K562 (cell line): Measurements from ENCODE around the gene VRK3. TPM values are rescaled to one million over a fixed set of nuclear protein-coding genes. Genes with fewer than 3 reads are reported as not detected.

Experiments
- BMI1 ChIP-seq: fragments of 150-350 bp; IDR thresholded peaks from 2 replicates; pipeline ENCODE4 v1.6.1; 2014; ENCODE audit warnings: low read length
- CCAR2 ChIP-seq: fragments of 200-400 bp; formaldehyde crosslinking; IDR thresholded peaks from 2 replicates; pipeline ENCODE4 v1.6.1; 2017; ENCODE audit warnings: mild to moderate bottlenecking, low read depth, low read length
- CHD2 ChIP-seq: IDR thresholded peaks from 2 replicates; pipeline ENCODE4 v1.6.1; 2011; ENCODE audit warnings: low read depth, low read length
- FIP1L1 ChIP-seq: fragments of 200-400 bp; formaldehyde crosslinking; IDR thresholded peaks from 2 replicates; pipeline ENCODE4 v1.6.1; 2018; ENCODE audit warnings: mild to moderate bottlenecking, low read depth, low read length; ENCODE audit not compliant: poor library complexity, severe bottlenecking
- HCFC1 ChIP-seq: IDR thresholded peaks from 2 replicates; pipeline ENCODE4 v1.6.1; 2012; ENCODE audit warnings: low read depth, low read length, improper control_type of control experiment
- KLF13 ChIP-seq: fragments of 450-650 bp; IDR thresholded peaks from 2 replicates; pipeline ENCODE4 v1.6.1; 2016; ENCODE audit warnings: missing genetic modification characterization, low read depth, mild to moderate bottlenecking, missing compliant biosample characterization, moderate library complexity, borderline replicate concordance
- MCM5 ChIP-seq: fragments of 450-650 bp; IDR thresholded peaks from 2 replicates; pipeline ENCODE4 v1.6.1; 2016; ENCODE audit warnings: low read depth
- MED1 ChIP-seq: sonication (generic); formaldehyde crosslinking; IDR thresholded peaks from 2 replicates; pipeline ENCODE4 v1.8.1; 2023; ENCODE audit warnings: missing genetic modification reagents, borderline replicate concordance
- NFXL1 ChIP-seq: fragments of 450-650 bp; formaldehyde crosslinking; IDR thresholded peaks from 2 replicates; pipeline ENCODE4 v1.4.0; 2021; ENCODE audit warnings: mild to moderate bottlenecking
- NRF1 ChIP-seq, 2 experiments: fragments of 450-650 bp; IDR thresholded peaks in 1 of 2; conservative IDR thresholded peaks in 1 of 2; 2 replicates each; pipeline ENCODE4 v1.6.1; 2014; ENCODE audit warnings: mild to moderate bottlenecking in 2 of 2
- PHF20 ChIP-seq: fragments of 450-650 bp; IDR thresholded peaks from 2 replicates; pipeline ENCODE4 v1.6.1; 2018; ENCODE audit not compliant: partially characterized antibody
- RAD51 ChIP-seq: fragments of 450-650 bp; IDR thresholded peaks from 2 replicates; pipeline ENCODE4 v1.7.1; 2016; ENCODE audit warnings: low read depth, mild to moderate bottlenecking, borderline replicate concordance
- SOX6 ChIP-seq: fragments of 450-650 bp; IDR thresholded peaks from 2 replicates; pipeline ENCODE4 v1.6.1; 2014; ENCODE audit warnings: mild to moderate bottlenecking
- SPI1 ChIP-seq: IDR thresholded peaks from 2 replicates; pipeline ENCODE4 v1.6.1; 2011; ENCODE audit warnings: low read depth, low read length, control low read depth, borderline replicate concordance
- SUPT5H ChIP-seq: fragments of 450-650 bp; IDR thresholded peaks from 2 replicates; pipeline ENCODE4 v1.6.1; 2016
- ZNF436 ChIP-seq: fragments of 250-450, 450-650 bp; sonication (Bioruptor Pico); formaldehyde crosslinking; IDR thresholded peaks from 2 replicates; pipeline ENCODE4 v1.7.0; 2020; ENCODE audit warnings: mild to moderate bottlenecking
- polyA plus RNA-seq, 8 experiments: library from polyadenylated mRNA; depleted of rRNA in 4 of 8; stranded (reverse) in 5 of 8; unstranded in 3 of 8; fragments of >200 nt; fragmentation: Nextera tagmentation in 2 of 8; fragmentation: Illumina TruSeq in 1 of 8; extraction: Ambion mirVana in 2 of 8; extraction: Trizol in 1 of 8; gene quantifications; 2 replicates each; pipeline versions ENCODE4 v1.2.1 to v1.2.3, GENCODE V29; 2011 to 2014; ENCODE audit warnings: inconsistent platforms in 1 of 8, missing spikeins in 1 of 8
- total RNA-seq, 7 experiments: library from RNA; depleted of rRNA in 6 of 7; stranded (reverse); fragments of >200 nt in 6 of 7; fragmentation: Illumina TruSeq in 2 of 7; extraction: Trizol in 2 of 7; gene quantifications; 2 replicates each; pipeline versions ENCODE4 v1.2.1 to v1.2.3, GENCODE V29; 2011 to 2021; ENCODE audit warnings: low replicate concordance in 1 of 7
- TF ChIP-seq, protein P1 (sequence below): fragments of 450-650 bp; formaldehyde crosslinking; IDR thresholded peaks from 2 replicates; pipeline ENCODE4 v1.4.0; 2022; ENCODE audit warnings: missing genetic modification characterization
- TF ChIP-seq, protein P2 (sequence below): fragments of 250-450 bp; sonication (Bioruptor Pico); IDR thresholded peaks from 2 replicates; pipeline ENCODE4 v1.4.0; 2020; ENCODE audit warnings: mild to moderate bottlenecking, moderate library complexity
- TF ChIP-seq, protein P3 (sequence below): fragments of 450-650 bp; IDR thresholded peaks from 2 replicates; pipeline ENCODE4 v1.7.1; 2018; ENCODE audit warnings: mild to moderate bottlenecking, low read depth; ENCODE audit not compliant: partially characterized antibody

The VRK3 gene
- total and polyA plus RNA-seq, 9 of the 15 experiments (the other 6 are each of a cell fraction or from before 2014, with no cell fraction given), result 25.6 to 94.3 (median 42.9) TPM

DNA sequence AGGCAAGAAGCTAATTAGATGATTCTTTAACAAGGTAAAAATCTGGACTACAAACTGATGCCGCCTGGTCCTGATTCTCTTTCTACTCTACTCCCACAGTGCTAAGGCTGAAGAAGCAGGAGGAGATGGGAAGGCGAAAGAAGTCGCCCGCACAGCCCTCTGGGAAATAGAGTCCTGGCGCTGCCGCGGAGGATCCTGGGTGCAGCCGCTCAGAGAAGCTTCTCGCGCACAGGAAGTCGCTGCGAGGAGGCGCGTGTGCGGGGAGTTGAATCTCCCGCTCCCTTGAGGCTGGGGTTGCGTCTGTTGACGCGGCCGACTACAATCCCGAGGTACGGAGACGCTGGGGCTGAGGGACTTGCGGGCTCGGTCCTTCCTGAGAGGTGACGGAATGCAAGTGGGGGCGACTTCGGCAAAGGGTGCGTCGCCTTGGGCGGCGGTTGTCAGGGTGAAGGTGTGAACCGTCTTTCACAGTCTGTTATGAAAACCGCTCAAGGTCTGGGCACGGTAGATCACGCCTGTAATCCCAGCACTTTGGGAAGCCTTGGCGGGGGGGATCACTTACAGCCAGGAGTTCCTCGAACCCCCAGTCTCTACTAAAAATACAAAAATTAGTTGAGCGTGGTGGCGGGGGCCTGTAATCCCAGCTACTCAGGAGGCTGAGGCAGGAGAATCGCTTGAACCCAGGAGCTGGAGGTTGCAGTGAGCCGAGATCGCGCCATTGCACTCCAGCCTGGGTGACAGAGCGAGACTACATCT is 800 bp upstream of the VRK3 start, which contains the start of gene ZNF473 (continued):
- TF ChIP-seq, protein P1, sequence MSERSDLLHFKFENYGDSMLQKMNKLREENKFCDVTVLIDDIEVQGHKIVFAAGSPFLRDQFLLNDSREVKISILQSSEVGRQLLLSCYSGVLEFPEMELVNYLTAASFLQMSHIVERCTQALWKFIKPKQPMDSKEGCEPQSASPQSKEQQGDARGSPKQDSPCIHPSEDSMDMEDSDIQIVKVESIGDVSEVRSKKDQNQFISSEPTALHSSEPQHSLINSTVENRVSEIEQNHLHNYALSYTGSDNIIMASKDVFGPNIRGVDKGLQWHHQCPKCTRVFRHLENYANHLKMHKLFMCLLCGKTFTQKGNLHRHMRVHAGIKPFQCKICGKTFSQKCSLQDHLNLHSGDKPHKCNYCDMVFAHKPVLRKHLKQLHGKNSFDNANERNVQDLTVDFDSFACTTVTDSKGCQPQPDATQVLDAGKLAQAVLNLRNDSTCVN (CRISPR knock-in tag), result peak; percentile 56; the same call in 1 of the 2 replicates
- TF ChIP-seq, protein P2, sequence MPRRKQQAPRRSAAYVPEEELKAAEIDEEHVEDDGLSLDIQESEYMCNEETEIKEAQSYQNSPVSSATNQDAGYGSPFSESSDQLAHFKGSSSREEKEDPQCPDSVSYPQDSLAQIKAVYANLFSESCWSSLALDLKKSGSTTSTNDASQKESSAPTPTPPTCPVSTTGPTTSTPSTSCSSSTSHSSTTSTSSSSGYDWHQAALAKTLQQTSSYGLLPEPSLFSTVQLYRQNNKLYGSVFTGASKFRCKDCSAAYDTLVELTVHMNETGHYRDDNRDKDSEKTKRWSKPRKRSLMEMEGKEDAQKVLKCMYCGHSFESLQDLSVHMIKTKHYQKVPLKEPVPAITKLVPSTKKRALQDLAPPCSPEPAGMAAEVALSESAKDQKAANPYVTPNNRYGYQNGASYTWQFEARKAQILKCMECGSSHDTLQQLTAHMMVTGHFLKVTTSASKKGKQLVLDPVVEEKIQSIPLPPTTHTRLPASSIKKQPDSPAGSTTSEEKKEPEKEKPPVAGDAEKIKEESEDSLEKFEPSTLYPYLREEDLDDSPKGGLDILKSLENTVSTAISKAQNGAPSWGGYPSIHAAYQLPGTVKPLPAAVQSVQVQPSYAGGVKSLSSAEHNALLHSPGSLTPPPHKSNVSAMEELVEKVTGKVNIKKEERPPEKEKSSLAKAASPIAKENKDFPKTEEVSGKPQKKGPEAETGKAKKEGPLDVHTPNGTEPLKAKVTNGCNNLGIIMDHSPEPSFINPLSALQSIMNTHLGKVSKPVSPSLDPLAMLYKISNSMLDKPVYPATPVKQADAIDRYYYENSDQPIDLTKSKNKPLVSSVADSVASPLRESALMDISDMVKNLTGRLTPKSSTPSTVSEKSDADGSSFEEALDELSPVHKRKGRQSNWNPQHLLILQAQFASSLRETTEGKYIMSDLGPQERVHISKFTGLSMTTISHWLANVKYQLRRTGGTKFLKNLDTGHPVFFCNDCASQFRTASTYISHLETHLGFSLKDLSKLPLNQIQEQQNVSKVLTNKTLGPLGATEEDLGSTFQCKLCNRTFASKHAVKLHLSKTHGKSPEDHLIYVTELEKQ (CRISPR knock-in tag), result no peak
- 0 out of 2 replicates have a peak, but pooled peaks have one; percentile 32 for TF ChIP-seq ZNF436 (CRISPR knock-in tag)
- no peak for TF ChIP-seq MCM5
- TF ChIP-seq PHF20, result peak; percentile 71
- peak; percentile 91 for TF ChIP-seq HCFC1
- TF ChIP-seq, protein P3, sequence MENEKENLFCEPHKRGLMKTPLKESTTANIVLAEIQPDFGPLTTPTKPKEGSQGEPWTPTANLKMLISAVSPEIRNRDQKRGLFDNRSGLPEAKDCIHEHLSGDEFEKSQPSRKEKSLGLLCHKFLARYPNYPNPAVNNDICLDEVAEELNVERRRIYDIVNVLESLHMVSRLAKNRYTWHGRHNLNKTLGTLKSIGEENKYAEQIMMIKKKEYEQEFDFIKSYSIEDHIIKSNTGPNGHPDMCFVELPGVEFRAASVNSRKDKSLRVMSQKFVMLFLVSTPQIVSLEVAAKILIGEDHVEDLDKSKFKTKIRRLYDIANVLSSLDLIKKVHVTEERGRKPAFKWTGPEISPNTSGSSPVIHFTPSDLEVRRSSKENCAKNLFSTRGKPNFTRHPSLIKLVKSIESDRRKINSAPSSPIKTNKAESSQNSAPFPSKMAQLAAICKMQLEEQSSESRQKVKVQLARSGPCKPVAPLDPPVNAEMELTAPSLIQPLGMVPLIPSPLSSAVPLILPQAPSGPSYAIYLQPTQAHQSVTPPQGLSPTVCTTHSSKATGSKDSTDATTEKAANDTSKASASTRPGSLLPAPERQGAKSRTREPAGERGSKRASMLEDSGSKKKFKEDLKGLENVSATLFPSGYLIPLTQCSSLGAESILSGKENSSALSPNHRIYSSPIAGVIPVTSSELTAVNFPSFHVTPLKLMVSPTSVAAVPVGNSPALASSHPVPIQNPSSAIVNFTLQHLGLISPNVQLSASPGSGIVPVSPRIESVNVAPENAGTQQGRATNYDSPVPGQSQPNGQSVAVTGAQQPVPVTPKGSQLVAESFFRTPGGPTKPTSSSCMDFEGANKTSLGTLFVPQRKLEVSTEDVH, result peak; percentile 61
- no peak for TF ChIP-seq FIP1L1
- TF ChIP-seq KLF13 (tag), result no peak; the same call in 1 of the 2 replicates
- peak; percentile 57; the same call in 1 of the 2 replicates for TF ChIP-seq SOX6
- TF ChIP-seq BMI1, result no peak
- TF ChIP-seq NFXL1 (CRISPR knock-in tag), result no peak
- no peak for TF ChIP-seq CCAR2
- TF ChIP-seq RAD51, result no peak
- TF ChIP-seq SPI1, result peak; percentile 59; the same call in 1 of the 2 replicates
- peak; percentile 51; the same call in 1 of the 2 replicates for TF ChIP-seq CHD2
- no peak for TF ChIP-seq NRF1 (conservative IDR thresholded peaks at IDR 0.05 in 1 of 2, IDR thresholded peaks at IDR 0.05 in 1 of 2)
- no peak for TF ChIP-seq MED1
- peak; percentile 91 for TF ChIP-seq SUPT5H
